Neural progenitor cell (in vitro differentiated cells): ENCODE data around the gene ULK4. TPM values are rescaled to one million over a fixed set of nuclear protein-coding genes. Genes with fewer than 3 reads are reported as not detected.
A peak's percentile ranks its signal among the peaks of the same experiment; 100 is the strongest.

Experiments used
- DNase-seq: peaks from one replicate; pipeline ENCODE4 v3.0.0-alpha.2; 2016; ENCODE audit warnings: low spot score
- H2AFZ ChIP-seq: fragments of 200-600 bp; sonication (generic); replicated peaks from 2 replicates; pipeline ENCODE4 v1.6.1; 2016; ENCODE audit warnings: antibody characterized with exemption
- H3F3A ChIP-seq: fragments of 200-600 bp; sonication (generic); 2 replicates; pipeline ENCODE4 v1.6.1; 2016; ENCODE audit warnings: antibody characterized with exemption, low read depth
- H3K27ac ChIP-seq: fragments of 200-600 bp; sonication (generic); 2 replicates; pipeline ENCODE4 v1.5.1; 2016; ENCODE audit warnings: mild to moderate bottlenecking
- H3K27me3 ChIP-seq: fragments of 200-600 bp; sonication (generic); 2 replicates; pipeline ENCODE4 v1.6.1; 2016; ENCODE audit warnings: mild to moderate bottlenecking, moderate library complexity
- H3K36me3 ChIP-seq: fragments of 200-600 bp; sonication (generic); 2 replicates; pipeline ENCODE4 v1.5.1; 2016
- H3K4me1 ChIP-seq: fragments of 200-600 bp; sonication (generic); 2 replicates; pipeline ENCODE4 v1.6.1; 2016; ENCODE audit warnings: mixed run types
- H3K4me2 ChIP-seq: fragments of 200-600 bp; sonication (generic); 2 replicates; pipeline ENCODE4 v1.6.1; 2016
- H3K4me3 ChIP-seq: fragments of 200-600 bp; sonication (generic); 2 replicates; pipeline ENCODE4 v1.5.1; 2016
- H3K79me2 ChIP-seq: fragments of 200-600 bp; sonication (generic); 2 replicates; pipeline ENCODE4 v1.6.1; 2016; ENCODE audit warnings: low read depth
- H3K9ac ChIP-seq: fragments of 200-600 bp; sonication (generic); 2 replicates; pipeline ENCODE4 v1.6.1; 2016
- H3K9me3 ChIP-seq: fragments of 200-600 bp; sonication (generic); 2 replicates; pipeline ENCODE4 v1.5.1; 2016; ENCODE audit warnings: low read depth
- H4K20me1 ChIP-seq: fragments of 200-600 bp; sonication (generic); 2 replicates; pipeline ENCODE4 v1.6.1; 2016; ENCODE audit warnings: low read depth
- H3K27ac Mint-ChIP-seq: 3 replicates; pipeline ENCODE4 v1.8.0; 2021; ENCODE audit warnings: mixed read lengths
- H3K27me3 Mint-ChIP-seq: 2 replicates; pipeline ENCODE4 v1.8.0; 2022; ENCODE audit warnings: low read depth, mild to moderate bottlenecking, inconsistent platforms, moderate library complexity, mixed read lengths; ENCODE audit not compliant: insufficient read depth
- H3K36me3 Mint-ChIP-seq: 3 replicates; pipeline ENCODE4 v1.8.0; 2021; ENCODE audit warnings: mixed read lengths
- H3K4me1 Mint-ChIP-seq: 3 replicates; pipeline ENCODE4 v1.8.0; 2021; ENCODE audit warnings: mixed read lengths
- H3K4me3 Mint-ChIP-seq: 3 replicates; pipeline ENCODE4 v1.8.0; 2021; ENCODE audit warnings: mild to moderate bottlenecking, moderate library complexity, mixed read lengths
- H3K9me3 Mint-ChIP-seq: 3 replicates; pipeline ENCODE4 v1.8.0; 2020; ENCODE audit warnings: mixed read lengths
- EZH2 ChIP-seq: fragments of 200-600 bp; sonication (generic); IDR thresholded peaks from 2 replicates; pipeline ENCODE4 v1.6.1; 2017; ENCODE audit warnings: antibody characterized with exemption, mild to moderate bottlenecking, moderate library complexity
- EZH2phosphoT487 ChIP-seq: fragments of 200-600 bp; sonication (generic); IDR thresholded peaks from 2 replicates; pipeline ENCODE4 v1.6.1; 2017; ENCODE audit warnings: antibody characterized with exemption
- total RNA-seq: library from RNA; depleted of rRNA; stranded (reverse); fragments of >200 nt; gene quantifications from 2 replicates; pipeline ENCODE4 v1.2.3, GENCODE V29; 2015; ENCODE audit warnings: low replicate concordance
- TF ChIP-seq, protein P1 (sequence below): fragments of 200-600 bp; sonication (generic); IDR thresholded peaks from 2 replicates; pipeline ENCODE4 v1.5.1; 2017; ENCODE audit warnings: antibody characterized with exemption, mild to moderate bottlenecking

Gene ULK4
- total RNA-seq, 1 donor from 2014 or later, result 33.0 TPM

DNA sequence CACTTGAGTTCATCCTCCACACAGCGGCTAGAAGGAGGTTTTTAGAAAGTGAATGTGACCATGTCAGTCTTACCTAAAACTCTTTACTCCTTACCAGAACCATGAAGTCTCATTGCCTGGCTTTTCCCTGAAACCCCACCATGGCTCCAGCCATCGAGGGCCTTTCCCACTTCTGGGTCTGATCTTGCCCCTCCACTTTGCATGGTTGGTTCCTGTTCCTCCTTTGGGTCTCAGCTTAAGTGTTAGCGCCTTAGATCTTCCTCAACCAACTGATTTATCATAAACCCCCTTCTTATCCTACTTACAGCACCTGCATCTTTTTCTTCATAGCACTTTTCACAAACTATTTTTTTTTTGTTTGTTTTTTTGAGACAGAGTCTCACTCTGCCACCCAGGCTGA is 45.9 kb upstream of the ULK4 start:
- Mint-ChIP-seq H3K27ac (peak overlapping the region; percentile 81), H3K4me1 (peaks cover 5% of the 10 kb centered on the region), H3K9me3 (peaks cover under 1% of the 10 kb centered on the region), H3K36me3 (no peaks in the 10 kb centered on the region), H3K4me3 (no peak overlapping the region), H3K27me3 (peaks cover 3% of the 10 kb centered on the region)
- Histone ChIP-seq H3K9me3 (no peaks in the 10 kb centered on the region), H3K4me2 (no peak overlapping the region), H3K4me1 (peaks cover 2% of the 10 kb centered on the region), H3K27ac (no peak overlapping the region), H2AFZ (no peak overlapping the region), H3K4me3 (no peak overlapping the region), H4K20me1 (no peaks in the 10 kb centered on the region), H3K27me3 (no peaks in the 10 kb centered on the region), H3F3A (peaks cover 9% of the 10 kb centered on the region), H3K9ac (no peak overlapping the region), H3K36me3 (no peaks in the 10 kb centered on the region), H3K79me2 (no peaks in the 10 kb centered on the region)
- DNase-seq, result no peak
- TF ChIP-seq, protein P1, sequence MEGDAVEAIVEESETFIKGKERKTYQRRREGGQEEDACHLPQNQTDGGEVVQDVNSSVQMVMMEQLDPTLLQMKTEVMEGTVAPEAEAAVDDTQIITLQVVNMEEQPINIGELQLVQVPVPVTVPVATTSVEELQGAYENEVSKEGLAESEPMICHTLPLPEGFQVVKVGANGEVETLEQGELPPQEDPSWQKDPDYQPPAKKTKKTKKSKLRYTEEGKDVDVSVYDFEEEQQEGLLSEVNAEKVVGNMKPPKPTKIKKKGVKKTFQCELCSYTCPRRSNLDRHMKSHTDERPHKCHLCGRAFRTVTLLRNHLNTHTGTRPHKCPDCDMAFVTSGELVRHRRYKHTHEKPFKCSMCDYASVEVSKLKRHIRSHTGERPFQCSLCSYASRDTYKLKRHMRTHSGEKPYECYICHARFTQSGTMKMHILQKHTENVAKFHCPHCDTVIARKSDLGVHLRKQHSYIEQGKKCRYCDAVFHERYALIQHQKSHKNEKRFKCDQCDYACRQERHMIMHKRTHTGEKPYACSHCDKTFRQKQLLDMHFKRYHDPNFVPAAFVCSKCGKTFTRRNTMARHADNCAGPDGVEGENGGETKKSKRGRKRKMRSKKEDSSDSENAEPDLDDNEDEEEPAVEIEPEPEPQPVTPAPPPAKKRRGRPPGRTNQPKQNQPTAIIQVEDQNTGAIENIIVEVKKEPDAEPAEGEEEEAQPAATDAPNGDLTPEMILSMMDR, result no peak
- TF ChIP-seq EZH2phosphoT487 (no peak), EZH2 (no peak)

DNA sequence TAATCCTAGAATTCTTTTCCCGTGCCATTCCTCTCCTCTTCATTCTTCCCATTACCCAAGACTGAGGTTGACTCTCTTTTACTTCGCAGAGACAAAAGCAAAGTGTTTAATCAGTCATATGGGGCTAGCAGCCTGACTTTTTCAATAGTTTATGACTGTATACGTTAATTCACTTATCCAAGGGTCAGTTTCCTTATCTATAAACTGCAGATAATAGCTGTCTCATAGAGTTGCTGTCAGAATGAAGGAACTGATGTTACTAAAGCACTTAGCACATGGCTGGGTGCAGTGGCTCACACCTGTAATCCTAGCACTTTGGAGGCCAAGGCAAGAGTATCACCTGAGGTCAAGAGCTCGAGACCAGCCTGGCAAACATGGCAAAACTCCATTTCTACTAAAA is 43.5 kb upstream of the ULK4 start:
- DNase-seq, result no peak
- Histone ChIP-seq H3K4me2 (no peak overlapping the region), H3K9me3 (no peaks in the 10 kb centered on the region), H3K27me3 (no peaks in the 10 kb centered on the region), H3K79me2 (no peaks in the 10 kb centered on the region), H3K9ac (no peak overlapping the region), H3K4me3 (no peak overlapping the region), H3K36me3 (no peaks in the 10 kb centered on the region), H3K27ac (no peak overlapping the region), H4K20me1 (no peaks in the 10 kb centered on the region), H2AFZ (no peak overlapping the region), H3K4me1 (no peaks in the 10 kb centered on the region), H3F3A (no peaks in the 10 kb centered on the region)
- Mint-ChIP-seq H3K4me3 (no peak overlapping the region), H3K27me3 (peaks cover 5% of the 10 kb centered on the region), H3K36me3 (no peaks in the 10 kb centered on the region), H3K27ac (no peak overlapping the region), H3K4me1 (no peaks in the 10 kb centered on the region), H3K9me3 (peaks cover 7% of the 10 kb centered on the region)
- TF ChIP-seq EZH2 (no peak), EZH2phosphoT487 (no peak)
- TF ChIP-seq, protein P1, result no peak

GRCh38 chr3:42002790-42003189 is 40.9 kb upstream of the ULK4 start:
- peaks cover 3% of the 10 kb centered on the region for H3K4me1 Mint-ChIP-seq
- no peaks in the 10 kb centered on the region for H3F3A ChIP-seq
- H3K79me2 ChIP-seq, result no peaks in the 10 kb centered on the region
- H3K27me3 ChIP-seq, result no peaks in the 10 kb centered on the region
- H3K36me3 Mint-ChIP-seq, result no peaks in the 10 kb centered on the region
- no peaks in the 10 kb centered on the region for H4K20me1 ChIP-seq
- peaks cover 5% of the 10 kb centered on the region for H3K27me3 Mint-ChIP-seq
- no peak overlapping the region for H2AFZ ChIP-seq
- no peak overlapping the region for H3K4me3 Mint-ChIP-seq
- H3K9ac ChIP-seq, result no peak overlapping the region
- TF ChIP-seq EZH2 (no peak), EZH2phosphoT487 (no peak)
- TF ChIP-seq, protein P1, result no peak
- H3K27ac Mint-ChIP-seq, result no peak overlapping the region
- H3K4me3 ChIP-seq, result no peak overlapping the region
- no peak for DNase-seq
- no peak overlapping the region for H3K4me2 ChIP-seq
- H3K4me1 ChIP-seq, result no peaks in the 10 kb centered on the region
- H3K9me3 ChIP-seq, result no peaks in the 10 kb centered on the region
- peaks cover 7% of the 10 kb centered on the region for H3K9me3 Mint-ChIP-seq
- H3K27ac ChIP-seq, result no peak overlapping the region
- H3K36me3 ChIP-seq, result no peaks in the 10 kb centered on the region
